Activated CD8-positive, alpha-beta T cell treated with anti-CD3 and anti-CD28 coated beads for 36 hours (primary cell): ENCODE measurements around the gene AMBRA1. TPM values are rescaled to one million over a fixed set of nuclear protein-coding genes. Genes with fewer than 3 reads are reported as not detected.
A peak's percentile ranks its signal among the peaks of the same experiment; 100 is the strongest.

ENCODE experiments used
- ATAC-seq: fragments of 200-7000 bp; cut with Tn5 transposase; one replicate; pipeline ENCODE4 v1.10.0; 2021; ENCODE audit warnings: mild to moderate bottlenecking, moderate library complexity
- CTCF ChIA-PET: fragments of 350-600 bp; sonication (Branson Sonifier 250); formaldehyde crosslinking; loops from one replicate; lab custom pipeline; 2021; ENCODE audit warnings: antibody characterized with exemption; lab: Charles Lee
- POLR2A ChIA-PET: fragments of 350-600 bp; sonication (Branson Sonifier 250); formaldehyde crosslinking; loops from one replicate; lab custom pipeline; 2021; ENCODE audit warnings: antibody characterized with exemption; lab: Charles Lee
- DNase-seq: peaks from one replicate; pipeline ENCODE4 v3.0.0-alpha.2; 2020
- H3K27ac Mint-ChIP-seq: one replicate; pipeline ENCODE4 v1.8.0; 2021; ENCODE audit warnings: mild to moderate bottlenecking, mixed read lengths
- H3K27me3 Mint-ChIP-seq: one replicate; pipeline ENCODE4 v1.8.0; 2021; ENCODE audit warnings: mixed read lengths
- H3K36me3 Mint-ChIP-seq: one replicate; pipeline ENCODE4 v1.8.0; 2021; ENCODE audit warnings: low read depth, mixed read lengths
- H3K4me1 Mint-ChIP-seq: one replicate; pipeline ENCODE4 v1.8.0; 2021; ENCODE audit warnings: low read depth, mixed read lengths
- H3K4me3 Mint-ChIP-seq: one replicate; pipeline ENCODE4 v1.8.0; 2021; ENCODE audit warnings: mild to moderate bottlenecking, moderate library complexity, mixed read lengths
- H3K9me3 Mint-ChIP-seq: one replicate; pipeline ENCODE4 v1.8.0; 2021; ENCODE audit warnings: mixed read lengths
- intact Hi-C: fragments of 100-400 bp; cut with micrococcal nuclease; formaldehyde crosslinking; loops from one replicate; pipeline ENCODE4 v1.10.0; 2022
- total RNA-seq, 2 experiments: library from RNA; stranded (reverse); gene quantifications; one replicate each; pipeline ENCODE4 v1.2.3, GENCODE V29; 2021
- TF ChIP-seq, protein P1 (sequence below): fragments of 200-600 bp; IDR thresholded peaks from one replicate; pipeline ENCODE4 v1.8.0; 2022; ENCODE audit warnings: antibody characterized with exemption, mild to moderate bottlenecking

Gene AMBRA1
- total RNA-seq, 2 experiments from 2014 or later = 24.0 to 24.1 TPM

DNA sequence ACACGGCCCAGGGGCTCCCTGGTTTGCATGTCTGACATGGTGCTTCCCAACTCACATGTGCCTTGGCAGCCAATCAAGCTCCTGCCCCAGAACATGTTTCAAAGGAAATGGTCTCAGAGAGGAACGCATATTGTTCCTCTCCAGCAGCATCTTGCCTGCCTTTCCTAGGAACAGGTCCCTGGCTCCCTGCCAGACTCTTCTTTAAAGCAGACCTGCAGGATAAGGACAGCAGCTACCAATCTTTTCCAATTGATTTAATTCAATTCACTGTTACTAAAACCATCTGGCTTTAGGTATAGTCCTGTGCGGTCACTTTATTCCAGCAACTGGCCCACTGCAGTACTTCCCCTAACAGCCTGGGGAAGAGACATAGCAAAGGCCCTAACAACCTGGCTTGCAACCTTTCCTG lies 79.9 kb downstream of the AMBRA1 start:
- Mint-ChIP-seq H3K27me3 (no peaks in the 10 kb centered on the region), H3K27ac (no peak overlapping the region), H3K4me1 (peaks cover 7% of the 10 kb centered on the region), H3K9me3 (no peaks in the 10 kb centered on the region), H3K4me3 (no peak overlapping the region), H3K36me3 (peaks cover 3% of the 10 kb centered on the region)
- ChIA-PET POLR2A (no interaction called here), CTCF (interaction anchor here (0.6 to 2.9 kb wide), 3 partner anchors 9 to 24 kb away, joined by 3 to 12 read pairs (median 3); no protein-coding TSS in a partner anchor)
- ATAC-seq = no peak
- TF ChIP-seq, protein P1, sequence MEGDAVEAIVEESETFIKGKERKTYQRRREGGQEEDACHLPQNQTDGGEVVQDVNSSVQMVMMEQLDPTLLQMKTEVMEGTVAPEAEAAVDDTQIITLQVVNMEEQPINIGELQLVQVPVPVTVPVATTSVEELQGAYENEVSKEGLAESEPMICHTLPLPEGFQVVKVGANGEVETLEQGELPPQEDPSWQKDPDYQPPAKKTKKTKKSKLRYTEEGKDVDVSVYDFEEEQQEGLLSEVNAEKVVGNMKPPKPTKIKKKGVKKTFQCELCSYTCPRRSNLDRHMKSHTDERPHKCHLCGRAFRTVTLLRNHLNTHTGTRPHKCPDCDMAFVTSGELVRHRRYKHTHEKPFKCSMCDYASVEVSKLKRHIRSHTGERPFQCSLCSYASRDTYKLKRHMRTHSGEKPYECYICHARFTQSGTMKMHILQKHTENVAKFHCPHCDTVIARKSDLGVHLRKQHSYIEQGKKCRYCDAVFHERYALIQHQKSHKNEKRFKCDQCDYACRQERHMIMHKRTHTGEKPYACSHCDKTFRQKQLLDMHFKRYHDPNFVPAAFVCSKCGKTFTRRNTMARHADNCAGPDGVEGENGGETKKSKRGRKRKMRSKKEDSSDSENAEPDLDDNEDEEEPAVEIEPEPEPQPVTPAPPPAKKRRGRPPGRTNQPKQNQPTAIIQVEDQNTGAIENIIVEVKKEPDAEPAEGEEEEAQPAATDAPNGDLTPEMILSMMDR = no peak
- intact Hi-C loops = no loop called here
- no peak for DNase-seq

DNA sequence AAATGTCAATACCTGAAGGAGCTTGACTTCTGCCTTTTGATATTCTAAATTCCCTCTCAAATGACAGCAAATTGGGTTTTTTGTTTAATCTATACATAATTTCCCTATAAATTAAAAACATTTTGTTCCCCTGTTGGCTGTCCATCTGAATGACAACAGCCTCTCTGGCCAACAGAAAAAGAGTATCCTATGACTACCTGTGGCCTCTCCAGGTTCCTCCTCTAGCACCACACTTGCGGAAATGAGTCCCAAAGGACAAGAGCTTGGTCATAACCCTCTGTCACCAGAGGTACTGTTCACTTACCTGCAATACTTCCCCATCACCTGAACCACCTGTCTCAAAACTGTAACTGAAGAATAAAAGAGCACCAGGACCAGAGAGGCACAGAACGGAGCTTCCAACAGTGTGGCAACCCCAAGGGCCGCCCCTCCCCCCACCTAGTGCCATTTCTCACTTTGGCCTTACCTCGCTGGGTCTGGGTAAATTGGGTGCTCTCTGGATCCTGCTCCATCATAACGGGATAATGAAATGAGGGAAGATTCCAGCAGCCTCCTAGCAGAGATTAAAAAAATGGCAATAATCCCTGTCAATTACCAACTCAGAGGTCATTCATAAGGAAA lies 81.5 kb downstream of the AMBRA1 start:
- peaks cover 7% of the 10 kb centered on the region for H3K4me1 Mint-ChIP-seq
- DNase-seq (no peak), ATAC-seq (no peak)
- no peaks in the 10 kb centered on the region for H3K27me3 Mint-ChIP-seq
- CTCF ChIA-PET = no interaction called here
- H3K9me3 Mint-ChIP-seq = no peaks in the 10 kb centered on the region
- TF ChIP-seq, protein P1 = no peak
- H3K27ac Mint-ChIP-seq = no peak overlapping the region
- peaks cover 7% of the 10 kb centered on the region for H3K36me3 Mint-ChIP-seq
- intact Hi-C loops = no loop called here
- H3K4me3 Mint-ChIP-seq = no peak overlapping the region
- POLR2A ChIA-PET = no interaction called here

DNA sequence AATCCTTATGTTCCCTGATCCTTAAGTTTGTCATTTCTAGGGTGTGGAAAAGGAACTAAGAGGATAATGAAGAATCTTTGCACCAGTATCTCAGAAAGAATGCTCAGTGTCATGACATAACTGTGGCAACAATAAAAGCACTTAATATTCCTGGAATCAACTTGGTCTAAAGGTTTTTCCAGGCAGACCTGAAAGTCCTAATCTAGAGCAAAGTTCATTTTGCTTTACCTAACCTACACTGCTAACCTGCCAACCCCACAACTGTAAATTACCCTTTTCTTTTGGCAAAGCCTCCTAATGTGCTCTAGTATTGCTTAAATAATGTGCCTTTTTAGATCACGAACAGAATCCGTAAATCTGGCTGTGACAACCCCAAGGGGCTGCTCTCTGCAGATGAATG lies 82.5 kb downstream of the AMBRA1 start:
- Mint-ChIP-seq H3K4me3 (no peak overlapping the region), H3K27me3 (no peaks in the 10 kb centered on the region), H3K27ac (no peak overlapping the region), H3K9me3 (no peaks in the 10 kb centered on the region), H3K4me1 (peaks cover 10% of the 10 kb centered on the region), H3K36me3 (peaks cover 10% of the 10 kb centered on the region)
- no peak for DNase-seq
- TF ChIP-seq, protein P1 = no peak
- ChIA-PET CTCF (no interaction called here), POLR2A (no interaction called here)
- intact Hi-C loops = no loop called here
- ATAC-seq = no peak

DNA sequence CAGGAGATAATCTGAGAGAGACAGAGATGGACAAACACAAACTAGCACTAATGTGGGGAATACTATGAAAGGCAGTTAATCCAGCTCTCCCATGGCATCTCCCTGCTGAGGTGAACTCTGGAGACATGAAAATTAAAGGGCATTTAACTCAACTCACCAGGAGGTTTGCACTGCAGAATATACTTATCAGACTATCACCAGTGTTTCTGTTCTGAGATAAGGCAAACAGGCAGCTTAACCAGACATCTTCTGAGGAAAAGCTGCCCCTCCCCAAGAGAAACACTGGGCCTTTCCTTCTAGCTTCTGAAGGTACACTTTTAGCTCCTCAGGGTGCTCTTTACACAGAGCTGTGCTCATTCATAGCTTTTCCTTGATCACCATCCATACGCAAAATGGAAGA lies 85.5 kb downstream of the AMBRA1 start:
- POLR2A ChIA-PET = no interaction called here
- intact Hi-C loops = no loop called here
- no peaks in the 10 kb centered on the region for H3K9me3 Mint-ChIP-seq
- peaks cover 7% of the 10 kb centered on the region for H3K36me3 Mint-ChIP-seq
- no peak for DNase-seq
- no peak overlapping the region for H3K27ac Mint-ChIP-seq
- CTCF ChIA-PET = interaction anchor here (1.0 to 2.7 kb wide), 4 partner anchors 10 to 20 kb away, joined by 3 to 16 read pairs (median 4); no protein-coding TSS in a partner anchor
- H3K4me1 Mint-ChIP-seq = peaks cover 16% of the 10 kb centered on the region
- H3K4me3 Mint-ChIP-seq = no peak overlapping the region
- TF ChIP-seq, protein P1 = no peak
- no peaks in the 10 kb centered on the region for H3K27me3 Mint-ChIP-seq
- no peak for ATAC-seq

DNA sequence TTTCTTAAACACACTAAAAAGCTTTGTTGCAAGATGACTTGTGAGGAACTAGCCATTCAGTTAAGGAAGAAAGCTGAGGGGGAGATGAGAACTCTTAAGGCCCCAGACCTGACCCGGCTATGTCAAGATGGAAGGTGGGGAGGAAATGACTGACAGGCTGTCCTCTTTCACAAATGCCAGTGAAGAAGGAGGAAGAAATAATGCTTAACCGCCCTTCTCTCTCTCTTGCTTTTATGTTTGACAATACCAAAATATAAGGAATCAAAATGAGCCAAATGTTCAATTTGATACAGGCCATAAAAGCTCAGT lies 87.4 kb downstream of the AMBRA1 start:
- intact Hi-C loops = no loop called here
- Mint-ChIP-seq H3K36me3 (peaks cover 10% of the 10 kb centered on the region), H3K27ac (peak overlapping the region; percentile 4), H3K27me3 (no peaks in the 10 kb centered on the region), H3K9me3 (no peaks in the 10 kb centered on the region), H3K4me1 (peaks cover 16% of the 10 kb centered on the region), H3K4me3 (no peak overlapping the region)
- DNase-seq (no peak), ATAC-seq (no peak)
- TF ChIP-seq, protein P1 = no peak
- ChIA-PET CTCF (interaction anchor here (1.2 to 2.7 kb wide), 2 partner anchors 17 to 22 kb away, joined by 3 to 16 read pairs; no protein-coding TSS in a partner anchor), POLR2A (interaction anchor here (1.5 kb wide), 1 partner anchor 8 kb away, joined by 4 read pairs; no protein-coding TSS in a partner anchor)
